HG03520 (cell line): Measurements from ENCODE around the gene SAMD4A.

Source experiments
- ATAC-seq: cut with Tn5 transposase; IDR thresholded peaks from one replicate; pipeline ENCODE4 v1.9.1; 2021; ENCODE audit warnings: mild to moderate bottlenecking, moderate library complexity; ENCODE audit not compliant: unreplicated experiment

The SAMD4A gene

GRCh38 chr14:54774824-54775223 lies 207.9 kb downstream of the SAMD4A start:
- no peak for ATAC-seq

GRCh38 chr14:54775486-54776140 lies 208.7 kb downstream of the SAMD4A start:
- ATAC-seq = no peak

DNA sequence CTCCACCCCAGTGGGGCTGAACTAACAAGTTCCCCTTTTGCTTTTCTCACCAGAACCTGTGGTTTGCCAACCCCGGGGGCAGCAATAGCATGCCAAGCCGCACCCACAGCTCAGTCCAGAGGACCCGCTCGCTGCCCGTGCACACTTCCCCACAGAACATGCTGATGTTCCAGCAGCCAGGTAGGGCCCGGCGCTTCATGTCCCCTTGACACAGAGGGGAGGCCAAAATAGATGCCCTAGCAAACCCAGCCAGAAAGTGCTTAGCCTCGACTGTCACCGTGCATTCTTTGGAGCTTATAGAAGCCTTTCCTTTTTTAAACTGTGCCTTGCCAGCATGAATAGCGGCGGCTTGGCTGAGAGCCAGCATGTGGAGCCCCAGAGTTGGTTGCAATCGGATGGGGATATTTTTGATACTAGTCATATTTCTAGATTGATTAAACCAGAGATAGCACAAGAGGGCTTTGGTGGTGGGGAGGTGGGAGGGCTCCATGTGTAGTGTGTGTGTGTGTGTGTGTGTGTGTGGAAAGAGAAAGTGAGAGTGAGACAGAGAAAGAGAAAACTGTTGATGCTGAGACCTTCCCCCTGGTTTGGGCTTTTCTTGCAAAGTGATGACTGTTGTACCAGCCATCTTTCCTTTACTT lies 209.6 kb downstream of the SAMD4A start:
- no peak for ATAC-seq

GRCh38 chr14:54777395-54777794 lies 210.5 kb downstream of the SAMD4A start:
- ATAC-seq = no peak

GRCh38 chr14:54778618-54779345 lies 211.9 kb downstream of the SAMD4A start:
- ATAC-seq = no peak

DNA sequence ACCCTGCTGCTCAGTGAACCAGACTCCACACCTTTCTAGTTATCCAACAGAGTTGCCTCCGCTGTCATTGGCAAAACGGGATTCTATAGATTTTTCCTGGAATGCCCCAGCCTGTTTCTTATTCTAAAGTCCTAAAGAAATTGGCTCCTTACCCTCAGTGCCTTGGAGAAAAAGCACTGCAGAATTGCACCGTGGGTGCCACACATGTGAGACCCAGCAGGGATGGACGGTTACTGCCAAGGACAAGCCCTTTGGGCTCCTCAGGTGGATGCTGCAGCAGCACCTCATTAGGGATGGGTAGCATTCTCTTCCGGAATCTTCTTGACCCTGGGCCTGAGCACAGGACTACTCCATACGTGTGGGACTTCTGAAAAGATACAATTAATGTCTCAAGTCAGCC lies 214.2 kb downstream of the SAMD4A start:
- no peak for ATAC-seq

DNA sequence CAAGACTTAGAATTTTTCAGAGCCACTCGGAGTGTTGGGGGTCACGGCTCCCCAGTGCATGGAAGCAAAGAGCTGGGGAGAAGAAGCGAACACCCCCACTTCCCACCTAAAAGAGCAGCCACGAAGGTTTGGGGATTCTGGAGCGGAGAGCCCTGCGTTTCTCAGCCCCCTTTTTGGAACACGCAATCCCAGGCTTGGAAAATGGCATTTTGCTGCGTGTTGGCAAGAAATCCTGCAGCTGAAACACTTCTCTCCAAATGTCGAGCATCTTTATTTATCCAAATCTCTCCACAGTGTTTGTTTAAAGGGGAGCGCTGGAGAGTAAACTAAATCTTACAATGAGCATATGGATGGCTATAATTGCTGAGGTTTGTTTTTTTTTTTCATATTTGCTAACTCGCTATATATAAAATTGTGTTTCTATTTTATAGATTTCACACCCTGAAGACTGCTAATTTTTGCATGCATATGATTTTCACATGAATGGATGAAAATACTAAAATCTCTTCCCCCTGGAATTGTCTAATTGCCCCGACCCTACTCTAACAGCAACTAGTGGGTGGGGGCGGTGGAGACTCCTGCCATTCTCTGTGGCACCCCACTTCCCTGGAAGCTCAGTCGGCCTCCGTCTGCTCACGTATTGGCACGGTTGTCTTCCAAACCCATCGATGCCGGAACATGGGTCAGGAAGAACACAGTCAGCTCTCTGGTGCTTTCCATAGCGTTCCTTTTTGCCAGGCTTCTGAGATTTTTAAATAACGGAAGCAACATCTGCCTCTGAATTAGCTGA lies 215.2 kb downstream of the SAMD4A start:
- ATAC-seq = no peak

DNA sequence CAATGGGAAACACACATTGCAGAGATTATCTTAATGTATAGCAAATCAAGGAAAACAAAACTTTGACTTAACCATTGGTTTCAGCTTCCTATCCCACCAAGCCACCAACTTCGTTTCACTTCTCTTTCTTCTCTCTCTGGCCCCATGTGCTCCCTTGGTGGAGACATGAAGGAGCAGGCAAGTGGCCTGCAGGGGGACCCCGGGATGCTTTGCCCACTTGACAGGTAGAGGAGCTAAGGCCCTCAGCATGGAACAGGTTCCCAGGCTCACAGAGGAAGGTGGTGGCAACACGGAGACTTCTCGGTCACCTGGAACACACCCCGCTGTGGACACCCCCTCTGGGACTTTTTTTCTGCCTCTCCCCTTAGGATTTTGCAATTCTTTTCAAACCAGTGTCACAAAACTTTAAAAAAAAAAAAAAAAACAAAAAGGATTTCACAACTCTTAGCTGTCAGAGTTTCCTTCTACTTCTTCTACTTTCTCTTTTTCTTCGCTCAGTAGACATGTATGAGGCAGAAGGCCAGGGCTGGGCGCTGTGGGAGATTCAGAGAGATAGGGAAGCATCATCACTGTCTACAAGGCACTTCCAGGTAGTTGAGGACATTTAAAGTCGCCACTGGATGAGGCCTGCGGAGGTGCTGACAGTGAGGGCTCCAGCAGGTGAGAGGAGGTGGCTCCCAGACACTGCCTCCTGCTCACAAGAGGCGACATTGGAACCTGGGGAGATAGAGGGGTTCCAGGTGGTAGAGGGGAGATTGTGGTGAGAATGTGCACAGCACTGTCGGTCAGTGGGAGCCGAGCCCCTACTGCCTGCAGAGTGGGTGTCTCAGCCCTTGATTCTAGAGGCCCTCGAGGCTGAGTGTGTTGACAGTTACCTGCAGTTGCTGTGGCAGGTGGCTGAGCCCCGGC lies 216.1 kb downstream of the SAMD4A start:
- ATAC-seq = peak; percentile 80

- ATAC-seq = no peak
These were observed 216.7 kb downstream of the SAMD4A start for GRCh38 chr14:54783660-54784015.

DNA sequence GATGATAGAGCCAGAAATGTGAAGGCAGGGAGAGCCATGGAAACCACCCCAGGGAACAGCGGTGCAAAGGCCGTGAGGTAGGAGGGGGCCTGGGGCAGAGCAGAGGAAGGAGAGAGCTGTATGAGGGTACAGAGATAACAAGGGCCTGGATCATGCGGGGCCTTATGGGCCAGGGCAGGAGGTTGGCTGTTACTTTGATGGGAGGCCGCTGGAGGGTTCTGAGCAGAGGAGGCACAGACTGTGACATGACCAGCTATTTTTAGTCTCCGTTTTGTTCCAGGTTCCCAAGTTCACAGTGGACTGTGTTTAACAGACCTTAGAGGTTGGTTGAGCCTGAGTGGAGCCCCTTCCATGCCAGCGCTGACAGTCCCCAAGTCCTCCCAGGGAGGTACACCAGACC lies 217.1 kb downstream of the SAMD4A start:
- no peak for ATAC-seq

DNA sequence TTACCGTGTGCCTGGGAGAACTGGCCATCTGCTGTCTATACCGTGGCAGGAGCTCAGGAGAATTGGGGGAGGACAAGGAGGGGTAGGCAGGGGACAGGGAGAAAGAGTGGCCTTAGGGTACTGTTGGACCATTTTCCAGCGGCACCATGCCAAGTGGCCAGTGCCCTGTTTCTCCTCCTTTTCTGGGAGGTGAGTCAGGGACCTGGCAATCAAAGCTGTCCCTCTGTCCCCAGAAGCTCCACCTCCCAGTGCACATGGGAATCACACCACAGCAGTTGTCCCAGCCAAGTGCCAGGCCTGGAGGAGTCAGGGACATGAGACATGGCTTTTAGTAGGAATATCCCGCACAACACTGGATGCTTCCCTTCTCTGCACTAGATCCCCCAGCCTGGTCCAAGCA lies 217.7 kb downstream of the SAMD4A start:
- no peak for ATAC-seq

GRCh38 chr14:54785136-54785777 lies 218.3 kb downstream of the SAMD4A start:
- no peak for ATAC-seq

DNA sequence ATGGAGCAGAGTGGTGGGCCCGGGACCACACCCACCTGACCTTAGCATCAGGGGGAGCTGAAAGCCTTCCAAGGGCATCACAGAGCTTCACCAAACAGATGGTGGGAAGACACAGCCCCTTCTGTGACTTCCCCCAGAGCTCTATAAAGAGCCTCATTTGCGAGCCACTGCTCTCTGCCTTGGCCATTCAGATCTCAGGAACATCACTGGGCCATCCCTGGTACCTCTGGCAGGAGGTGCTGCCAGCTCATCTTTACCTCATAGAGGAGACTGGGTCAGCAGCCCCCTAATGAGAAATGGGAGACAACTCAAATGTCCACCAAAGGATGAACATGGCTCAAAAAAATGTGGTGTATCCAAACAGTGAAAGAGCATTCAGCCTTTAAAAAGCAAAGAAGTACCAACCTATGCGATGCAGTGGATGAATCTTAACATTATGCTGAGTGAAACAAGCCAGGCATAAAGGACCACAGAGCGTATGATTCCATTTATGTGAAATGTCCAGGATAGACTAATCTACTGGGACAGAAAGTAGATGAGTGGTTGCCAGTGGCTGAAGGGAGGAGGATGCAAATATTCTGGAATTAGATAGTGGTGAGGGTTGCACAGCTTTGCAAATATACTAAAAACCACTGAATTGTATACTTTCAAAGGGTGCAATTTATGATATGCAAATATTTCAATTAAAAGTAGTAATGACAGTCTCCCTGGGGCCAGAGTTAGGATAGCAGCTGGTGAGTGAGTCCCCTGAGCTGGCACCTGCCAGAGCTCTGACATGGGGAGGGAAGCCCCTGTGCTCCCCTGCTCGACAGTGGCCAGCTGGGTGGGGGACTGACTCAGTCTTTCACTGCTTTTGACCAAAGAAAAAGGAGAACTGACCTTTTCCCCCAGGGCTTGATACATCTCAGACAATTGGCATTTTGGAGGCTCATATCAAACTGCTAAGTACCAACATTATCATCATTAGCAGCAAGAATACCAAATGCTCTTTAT lies 219.1 kb downstream of the SAMD4A start:
- no peak for ATAC-seq

GRCh38 chr14:54786838-54787237 lies 219.9 kb downstream of the SAMD4A start:
- no peak for ATAC-seq

- ATAC-seq = no peak
These were observed 220.3 kb downstream of the SAMD4A start for GRCh38 chr14:54787261-54787660.

DNA sequence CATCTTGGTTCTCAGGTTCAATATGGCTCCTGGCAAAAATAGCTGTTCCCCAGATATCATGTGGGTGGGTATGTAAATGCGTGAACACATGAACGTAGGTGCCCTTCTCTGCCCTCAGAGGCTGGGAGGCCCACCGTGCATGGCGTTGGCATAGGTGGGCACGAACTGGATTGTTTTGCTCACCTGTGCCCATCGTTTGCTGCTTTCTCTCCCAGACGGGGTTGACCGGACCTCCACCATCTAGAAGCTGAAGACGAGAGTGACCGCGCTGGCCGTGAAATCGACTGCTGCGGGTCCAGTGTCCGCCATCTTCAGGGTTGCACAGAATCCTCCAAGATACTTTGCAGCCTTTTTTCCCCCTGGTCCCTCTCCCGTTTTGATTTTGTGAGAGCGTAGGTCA lies 221.8 kb downstream of the SAMD4A start:
- no peak for ATAC-seq

- ATAC-seq = no peak
These were observed 222.2 kb downstream of the SAMD4A start for GRCh38 chr14:54789166-54789565.

DNA sequence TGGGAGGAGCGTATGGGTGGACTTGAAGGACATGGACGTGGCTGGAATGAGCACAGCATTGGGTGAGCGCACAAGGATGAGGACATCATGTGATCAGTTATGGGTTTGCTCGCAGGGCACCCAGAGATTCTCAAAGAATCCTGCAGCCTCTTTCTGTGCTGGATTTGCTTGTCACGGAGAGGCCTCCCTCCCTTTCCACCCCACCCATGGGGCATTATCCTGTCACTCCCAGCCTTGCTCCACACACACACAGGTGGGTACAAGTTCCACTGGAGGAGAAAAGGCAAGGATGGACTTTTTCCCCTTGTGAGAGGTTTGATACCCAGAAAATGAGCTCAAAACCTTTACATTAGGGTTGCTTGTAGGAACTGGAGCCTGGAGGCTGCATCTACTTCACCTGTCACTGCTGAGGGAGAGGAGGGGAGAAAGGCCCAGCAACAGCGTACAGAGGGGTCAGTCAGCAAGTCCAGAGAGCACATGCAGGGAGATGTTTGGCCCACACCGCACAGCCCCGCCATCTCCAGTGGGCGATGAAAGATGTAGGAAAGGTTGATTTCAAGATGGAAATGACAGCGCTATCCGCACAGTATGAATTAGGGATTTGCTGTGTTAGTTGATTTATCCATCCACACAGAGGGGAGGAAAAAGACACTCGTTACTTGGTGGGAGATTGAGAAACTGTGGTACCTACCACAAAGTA lies 223.0 kb downstream of the SAMD4A start:
- no peak for ATAC-seq
